Kidney epithelial cell (primary cell): ENCODE measurements around the gene SWT1. TPM values are rescaled to one million over a fixed set of nuclear protein-coding genes. Genes with fewer than 3 reads are reported as not detected.

Experiments used
- DNase-seq: peaks from one replicate; pipeline ENCODE4 v3.0.0-alpha.2; 2010; ENCODE audit warnings: low read depth
- H3K27me3 ChIP-seq: 2 replicates; pipeline ENCODE4 v1.6.0; 2011; ENCODE audit warnings: low read length; ENCODE audit not compliant: control insufficient read depth, insufficient read depth
- H3K36me3 ChIP-seq: 2 replicates; pipeline ENCODE4 v1.5.1; 2011; ENCODE audit warnings: low read length; ENCODE audit not compliant: control insufficient read depth, insufficient read depth
- H3K4me3 ChIP-seq: 2 replicates; pipeline ENCODE4 v1.5.1; 2011; ENCODE audit warnings: low read depth, mild to moderate bottlenecking, control low read depth, low read length
- CTCF ChIP-seq: IDR thresholded peaks from 2 replicates; pipeline ENCODE4 v1.5.1; 2011; ENCODE audit warnings: mild to moderate bottlenecking, moderate library complexity, low read length, control low read depth, inconsistent platforms; ENCODE audit not compliant: insufficient read depth, poor library complexity, severe bottlenecking
- total RNA-seq: library from RNA; depleted of rRNA; stranded (reverse); fragments of >200 nt; gene quantifications from 2 replicates; pipeline ENCODE4 v1.2.3, GENCODE V29; 2015

The SWT1 gene
- total RNA-seq, result 5.8 and 6.2 TPM in 2 replicates

DNA sequence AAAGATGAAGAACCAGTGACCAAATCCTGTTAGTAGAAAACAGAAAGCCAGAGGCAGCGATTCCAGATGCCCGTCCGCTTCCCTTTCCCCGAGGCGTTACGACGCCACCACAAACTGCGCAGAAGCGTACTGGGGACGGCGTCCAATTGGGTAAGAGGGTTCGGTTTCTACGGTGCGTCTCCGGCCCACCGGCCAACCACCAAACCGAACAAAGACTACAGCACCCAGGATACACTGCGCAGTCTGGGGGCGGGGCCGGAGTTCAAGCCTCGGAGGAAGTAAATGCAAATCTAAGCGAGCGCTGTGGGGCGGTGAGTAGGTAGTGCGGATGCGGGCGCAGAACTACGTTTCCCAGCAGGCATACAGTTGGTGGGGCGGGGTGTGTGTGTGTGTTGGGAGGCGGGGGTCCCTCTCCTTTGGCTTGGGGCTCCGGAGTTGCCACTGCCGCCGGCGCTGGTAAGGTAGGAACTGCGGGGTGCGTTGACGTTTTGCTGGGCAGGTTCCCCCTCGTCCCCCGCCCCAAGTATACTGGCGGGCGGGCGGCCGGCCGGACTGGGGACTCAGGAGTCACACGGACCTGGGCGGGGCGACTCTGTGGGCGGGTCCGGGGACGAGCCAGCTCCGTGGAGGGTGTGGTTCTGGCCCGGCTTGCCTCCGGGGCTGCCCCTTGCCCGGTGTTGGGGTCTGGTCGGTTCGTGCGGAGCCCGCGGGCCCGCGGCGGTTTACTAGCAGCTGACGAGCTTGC, at the start of gene SWT1, which contains the start of gene TRMT1L:
SWT1 (plus strand) TSS at position 314 of the 745 bp plus-strand sequence. CDS start 3,675 bp downstream, outside the sequence.
TRMT1L (minus strand) TSS at position 100 of the 745 bp plus-strand sequence. CDS start 241 bp downstream, outside the sequence.
- Histone ChIP-seq H3K36me3 (no peaks in the 10 kb centered on the region), H3K4me3 (peak within 1 kb of the TSS; percentile 91), H3K27me3 (no peaks in the 10 kb centered on the region)
- no peak for TF ChIP-seq CTCF
- DNase-seq, result peak; percentile 97

GRCh38 chr1:185108321-185108720, 48.6 kb upstream of the SWT1 start:
- TF ChIP-seq CTCF, result no peak
- no peak for DNase-seq

DNA sequence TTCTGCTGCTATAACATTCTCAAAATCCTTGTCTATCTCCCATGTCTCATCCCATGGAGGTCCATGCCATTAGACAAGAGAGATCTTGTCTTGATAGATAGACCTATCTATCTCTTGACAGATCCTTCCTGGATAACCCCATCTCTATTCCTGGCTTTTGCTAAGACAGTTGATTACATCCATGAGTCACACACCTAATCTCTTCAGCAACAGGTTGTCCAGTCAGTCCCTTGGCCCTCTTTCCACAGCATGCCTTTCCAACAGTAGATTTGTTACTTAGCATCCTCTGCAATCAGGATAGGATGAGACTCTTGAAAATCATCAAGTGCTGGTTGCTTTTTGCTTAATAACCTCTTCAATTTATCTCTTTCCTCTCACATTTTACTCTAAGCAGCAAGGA, 46.8 kb upstream of the SWT1 start:
- no peak for DNase-seq
- TF ChIP-seq CTCF, result no peak
- no peak overlapping the region for H3K4me3 ChIP-seq
- no peaks in the 10 kb centered on the region for H3K27me3 ChIP-seq
- no peaks in the 10 kb centered on the region for H3K36me3 ChIP-seq

More at GRCh38 chr1:185108321-185108720, 48.6 kb upstream of the SWT1 start:
- Histone ChIP-seq H3K27me3 (no peaks in the 10 kb centered on the region), H3K4me3 (no peak overlapping the region), H3K36me3 (no peaks in the 10 kb centered on the region)

DNA sequence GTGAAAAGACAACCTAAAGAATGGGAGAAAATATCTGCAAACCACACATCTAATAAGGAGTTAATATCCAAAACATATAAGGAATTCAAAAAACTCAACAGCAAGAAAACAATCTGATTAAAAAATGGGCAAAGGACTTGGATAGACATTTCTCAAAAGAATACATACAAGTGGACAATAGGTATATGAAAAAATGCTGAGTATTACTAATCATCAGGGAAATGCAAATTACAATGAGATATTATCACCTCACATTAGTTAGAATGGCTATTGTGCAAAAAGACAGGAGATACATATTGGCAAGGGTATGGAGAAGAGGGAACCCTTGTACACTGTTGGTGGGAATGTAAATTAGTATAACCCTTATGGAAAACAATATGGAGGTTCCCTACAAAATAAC, 45.1 kb upstream of the SWT1 start:
- TF ChIP-seq CTCF, result no peak
- H3K4me3 ChIP-seq, result no peak overlapping the region
- no peak for DNase-seq
- no peaks in the 10 kb centered on the region for H3K36me3 ChIP-seq
- no peaks in the 10 kb centered on the region for H3K27me3 ChIP-seq

DNA sequence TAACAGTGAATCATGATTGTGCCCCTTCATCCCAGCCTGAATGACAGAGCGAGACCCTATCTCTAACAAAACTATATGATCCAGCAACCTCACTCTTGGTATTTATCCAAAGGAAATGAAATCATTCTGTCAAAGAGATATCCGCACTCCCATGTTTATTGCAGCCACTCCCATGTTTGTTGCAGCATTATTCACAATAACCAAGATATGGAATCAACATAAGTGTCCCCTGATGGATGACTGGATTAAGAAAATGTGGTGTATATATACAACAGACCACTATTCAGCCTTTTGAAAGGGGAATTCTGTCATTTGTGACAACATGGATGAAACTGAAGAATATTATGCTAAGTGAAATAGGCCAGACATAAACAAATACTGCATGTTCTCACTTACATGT, 44.6 kb upstream of the SWT1 start:
- Histone ChIP-seq H3K36me3 (no peaks in the 10 kb centered on the region), H3K27me3 (no peaks in the 10 kb centered on the region)
- no peak for TF ChIP-seq CTCF

DNA sequence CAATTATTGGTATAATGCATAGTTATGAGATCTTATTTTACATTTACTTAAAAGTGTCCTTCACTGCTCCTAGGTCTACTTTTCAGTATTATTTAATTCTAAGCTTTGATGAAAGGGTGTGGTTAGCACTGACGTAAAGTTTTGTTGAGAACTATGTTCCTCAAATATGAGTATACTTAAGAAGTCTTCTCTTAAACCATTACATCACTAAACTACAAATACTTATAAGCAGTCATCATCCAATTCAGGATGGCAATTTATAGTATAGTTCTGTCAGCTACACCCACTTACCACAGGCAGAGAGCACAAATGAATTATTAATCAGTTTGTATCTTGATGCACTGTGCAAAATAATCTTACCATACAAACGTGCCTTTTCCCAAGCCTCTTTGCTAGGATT, 27.3 kb upstream of the SWT1 start:
- Histone ChIP-seq H3K4me3 (no peak overlapping the region), H3K36me3 (no peaks in the 10 kb centered on the region), H3K27me3 (no peaks in the 10 kb centered on the region)
- DNase-seq, result no peak
- TF ChIP-seq CTCF, result no peak

More for the DNA sequence above, 44.6 kb upstream of the SWT1 start:
- DNase-seq, result no peak
- no peak overlapping the region for H3K4me3 ChIP-seq
